Common myeloid progenitor, CD34-positive (primary cell): ENCODE data around the gene SYNE4.
"Not testable (repeated sequence)": the region's sequence is repeated elsewhere in the genome, so short reads cannot be mapped to it uniquely, and the experiment has no call there.

Experiments
- CTCF ChIA-PET: fragments of 350-600 bp; sonication (Branson Sonifier 250); formaldehyde crosslinking; loops from one replicate; lab custom pipeline; 2021; ENCODE audit warnings: antibody characterized with exemption; lab: Charles Lee
- POLR2A ChIA-PET: fragments of 350-600 bp; sonication (Branson Sonifier 250); formaldehyde crosslinking; loops from one replicate; lab custom pipeline; 2021; ENCODE audit warnings: antibody characterized with exemption; lab: Charles Lee
- DNase-seq, 3 donors: peaks; one replicate each; pipeline versions ENCODE4 v3.0.0 to v3.0.0-alpha.2; 2013
- H3K27ac ChIP-seq, 2 experiments: 1 replicate in 1 of 2; 2 replicates in 1 of 2; pipeline ENCODE4 v1.7.0; 2013; ENCODE audit warnings: inconsistent platforms in 2 of 2, low read length in 2 of 2, mild to moderate bottlenecking in 2 of 2, low read depth in 1 of 2, moderate library complexity in 1 of 2; ENCODE audit not compliant: severe bottlenecking in 2 of 2, insufficient read depth in 1 of 2, poor library complexity in 1 of 2
- H3K27me3 ChIP-seq, 5 experiments: replicated peaks in 2 of 5; 1 replicate in 3 of 5; 2 replicates in 2 of 5; pipeline versions ENCODE4 v1.6.1 to v1.7.0; 2013; ENCODE audit warnings: low read length in 4 of 5, mild to moderate bottlenecking in 2 of 5, moderate library complexity in 2 of 5, inconsistent platforms in 1 of 5; ENCODE audit not compliant: insufficient read depth in 5 of 5, control insufficient read depth in 4 of 5
- H3K36me3 ChIP-seq, 4 experiments: 1 replicate in 2 of 4; 2 replicates in 2 of 4; pipeline versions ENCODE4 v1.6.1 to v1.7.0; 2013; ENCODE audit warnings: low read length in 3 of 4, control low read depth in 1 of 4, mild to moderate bottlenecking in 1 of 4; ENCODE audit not compliant: control insufficient read depth in 4 of 4, insufficient read depth in 4 of 4
- H3K4me1 ChIP-seq, 4 experiments: 1 replicate in 3 of 4; 2 replicates in 1 of 4; pipeline versions ENCODE4 v1.6.1 to v1.7.1; 2013; ENCODE audit warnings: low read length in 3 of 4, mild to moderate bottlenecking in 3 of 4, control low read depth in 1 of 4, inconsistent platforms in 1 of 4, moderate library complexity in 1 of 4; ENCODE audit not compliant: control insufficient read depth in 4 of 4, insufficient read depth in 4 of 4; ENCODE audit errors: control extremely low read depth in 1 of 4
- H3K4me3 ChIP-seq, 7 experiments: 1 replicate in 4 of 7; 2 replicates in 3 of 7; pipeline versions ENCODE4 v1.5.1 to v1.7.0; 2013; ENCODE audit warnings: mild to moderate bottlenecking in 7 of 7, low read length in 6 of 7, moderate library complexity in 6 of 7, inconsistent platforms in 2 of 7, low read depth in 2 of 7, control low read depth in 1 of 7; ENCODE audit not compliant: insufficient read depth in 4 of 7, control insufficient read depth in 1 of 7; ENCODE audit errors: extremely low read depth in 1 of 7
- H3K9me3 ChIP-seq, 5 experiments: 1 replicate in 4 of 5; 2 replicates in 1 of 5; pipeline versions ENCODE4 v1.6.1 to v1.7.1; 2013; ENCODE audit warnings: low read length in 4 of 5, mild to moderate bottlenecking in 2 of 5, inconsistent platforms in 1 of 5, low read depth in 1 of 5, moderate library complexity in 1 of 5; ENCODE audit not compliant: control insufficient read depth in 4 of 5, insufficient read depth in 2 of 5; ENCODE audit errors: control extremely low read depth in 1 of 5
- WGBS: methylation state at CpG from one replicate; pipeline ENCODE4 v1.1.5; 2013; ENCODE audit not compliant: insufficient coverage; 5-methylcytosine and 5-hydroxymethylcytosine counted together

Gene SYNE4

DNA sequence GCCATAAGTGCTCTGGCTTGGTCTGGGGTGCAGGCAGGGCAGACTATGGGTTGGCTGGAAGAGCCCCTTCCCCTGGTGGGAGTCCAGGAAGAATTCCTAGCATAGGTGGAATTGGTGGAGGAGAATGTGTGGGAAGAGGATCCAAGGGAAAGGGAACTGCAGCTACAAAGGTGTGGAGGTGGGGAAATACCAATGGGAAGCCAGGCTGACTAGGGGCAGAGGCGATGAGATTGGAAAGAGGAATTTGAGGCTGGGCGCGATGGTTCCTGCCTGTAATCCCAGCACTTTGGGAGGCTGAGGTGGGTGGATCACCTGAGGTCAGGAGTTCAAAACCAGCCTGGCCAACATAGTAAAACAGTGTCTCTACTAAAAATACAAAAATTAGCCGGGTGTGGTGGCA lies 18.5 kb downstream of the SYNE4 start:
- POLR2A ChIA-PET: no interaction called here
- H3K4me1 ChIP-seq: peaks cover 0 to 19% (median 11%) of the 10 kb centered on the region in 4 experiments
- no peak for DNase-seq
- no peak overlapping the region for H3K4me3 ChIP-seq
- H3K36me3 ChIP-seq: no peaks in the 10 kb centered on the region
- H3K9me3 ChIP-seq: no peaks in the 10 kb centered on the region
- no peak overlapping the region for H3K27ac ChIP-seq
- CTCF ChIA-PET: no interaction called here
- H3K27me3 ChIP-seq: peaks cover 0 to 5% (median 0%) of the 10 kb centered on the region in 5 experiments
- WGBS: 94% methylated on average over 3 of the region's 4 CpGs

DNA sequence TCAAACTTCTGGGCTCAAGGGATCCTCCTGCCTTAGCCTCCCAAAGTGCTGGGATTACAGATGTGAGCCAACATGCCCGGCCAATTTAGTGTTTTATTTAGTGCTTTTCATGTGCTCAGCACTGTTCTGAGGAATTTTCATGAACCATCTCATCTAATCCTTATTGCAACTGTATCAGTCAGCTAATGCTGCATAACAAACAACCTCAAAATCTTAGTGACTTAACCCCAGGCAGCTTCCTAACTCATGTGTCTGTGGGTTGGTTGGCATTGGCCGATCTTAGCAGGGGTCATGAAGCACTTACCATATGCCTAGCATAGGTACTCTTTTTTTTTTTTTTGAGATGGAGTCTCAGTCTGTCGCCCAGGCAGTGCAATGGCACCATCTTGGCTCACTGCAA lies 19.8 kb downstream of the SYNE4 start:
- no peak overlapping the region for H3K27ac ChIP-seq
- peaks cover 0 to 9% (median 5%) of the 10 kb centered on the region in 4 experiments for H3K4me1 ChIP-seq
- POLR2A ChIA-PET: no interaction called here
- peaks cover 0 to 7% (median under 1%) of the 10 kb centered on the region in 5 experiments for H3K27me3 ChIP-seq
- DNase-seq: no peak
- H3K9me3 ChIP-seq: no peaks in the 10 kb centered on the region
- 100% methylated on average over 2 of the region's 3 CpGs for WGBS
- H3K36me3 ChIP-seq: no peaks in the 10 kb centered on the region
- CTCF ChIA-PET: no interaction called here
- no peak overlapping the region for H3K4me3 ChIP-seq

DNA sequence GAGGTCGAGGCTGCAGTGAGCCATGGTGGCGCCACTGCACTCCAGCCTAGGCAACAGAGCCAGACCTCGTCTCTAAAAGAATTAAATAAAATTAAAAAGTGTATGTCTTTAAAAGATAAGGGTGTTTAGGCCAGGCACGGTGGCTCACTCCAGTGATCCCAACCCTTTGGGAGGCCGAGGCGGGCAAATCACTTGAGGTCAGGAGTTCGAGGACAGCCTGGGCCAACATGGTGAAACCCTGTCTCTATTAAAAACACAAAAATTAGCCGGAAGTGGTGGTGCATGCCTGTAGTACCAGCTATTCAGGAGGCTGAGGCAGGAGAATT lies 21.1 kb downstream of the SYNE4 start:
- POLR2A ChIA-PET: no interaction called here
- DNase-seq: no peak
- CTCF ChIA-PET: interaction anchor here (1.4 to 1.5 kb wide), 2 partner anchors 9 to 13 kb away, joined by 4 read pairs; no protein-coding TSS in a partner anchor
- Histone ChIP-seq H3K27ac (no peak overlapping the region), H3K27me3 (peaks cover 0 to 8% (median 5%) of the 10 kb centered on the region in 5 experiments), H3K4me3 (peak overlapping the region in 1 of 7 experiments; percentile 74), H3K4me1 (peaks cover 0 to 8% (median 5%) of the 10 kb centered on the region in 4 experiments), H3K9me3 (no peaks in the 10 kb centered on the region), H3K36me3 (no peaks in the 10 kb centered on the region)
- 31% methylated on average over 4 of the region's 8 CpGs for WGBS

DNA sequence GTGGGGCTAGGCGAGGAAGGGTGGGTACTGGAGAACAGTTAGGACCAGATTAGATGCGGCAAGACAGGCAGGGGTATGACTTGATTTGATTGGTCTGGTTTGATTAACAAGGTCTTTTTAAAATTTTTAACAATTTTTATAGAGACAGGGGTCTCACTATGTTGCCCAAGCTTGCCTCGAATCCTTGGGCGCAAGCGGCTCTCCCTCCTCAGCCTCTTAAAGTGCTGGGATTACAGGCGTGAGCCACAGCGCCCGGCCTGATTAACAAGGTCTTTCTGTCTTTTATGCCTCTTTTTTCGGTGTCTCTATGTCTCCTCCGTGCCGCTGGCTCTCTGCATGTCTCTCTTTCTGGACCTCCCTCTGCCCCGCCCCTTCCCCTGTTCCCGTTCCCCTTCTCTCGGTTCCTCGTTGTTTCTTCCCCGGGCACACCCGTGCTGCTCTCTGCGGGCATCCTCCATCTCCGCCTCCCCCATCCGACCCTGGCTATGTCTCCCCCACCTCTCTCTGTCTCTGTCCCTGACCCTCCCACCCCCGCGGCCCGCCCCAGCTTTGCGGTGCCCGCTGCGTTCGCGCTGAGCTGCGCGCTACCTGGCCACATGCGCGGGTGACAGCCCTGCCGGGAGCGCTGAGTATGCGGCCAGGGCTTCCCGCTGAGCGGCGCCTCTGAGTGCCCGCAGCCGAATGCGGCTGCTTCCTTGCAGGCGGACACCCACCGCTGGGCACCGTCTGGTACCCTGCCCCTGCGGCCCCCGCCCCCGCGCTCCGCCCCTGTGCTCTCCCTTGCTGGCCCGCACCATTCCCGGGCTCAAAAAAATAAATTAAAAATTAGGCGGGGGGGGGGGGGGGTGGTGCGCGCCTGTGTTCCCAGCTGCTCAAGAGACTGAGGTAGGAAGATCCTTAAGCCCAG lies 21.7 kb downstream of the SYNE4 start:
- POLR2A ChIA-PET: no interaction called here
- Histone ChIP-seq H3K4me3 (peak overlapping the region in 6 of 7 experiments; percentile 10 to 74 (median 55)), H3K9me3 (no peaks in the 10 kb centered on the region), H3K27ac (no peak overlapping the region), H3K27me3 (peaks cover 0 to 13% (median 8%) of the 10 kb centered on the region in 5 experiments), H3K36me3 (no peaks in the 10 kb centered on the region), H3K4me1 (peaks cover 0 to 8% (median 5%) of the 10 kb centered on the region in 4 experiments)
- CTCF ChIA-PET: interaction anchor here (1.4 to 1.5 kb wide), 2 partner anchors 10 to 13 kb away, joined by 4 read pairs; no protein-coding TSS in a partner anchor
- WGBS: 10% methylated on average over 38 of the region's 54 CpGs
- DNase-seq: peak; percentile 21 to 53 (median 49)

DNA sequence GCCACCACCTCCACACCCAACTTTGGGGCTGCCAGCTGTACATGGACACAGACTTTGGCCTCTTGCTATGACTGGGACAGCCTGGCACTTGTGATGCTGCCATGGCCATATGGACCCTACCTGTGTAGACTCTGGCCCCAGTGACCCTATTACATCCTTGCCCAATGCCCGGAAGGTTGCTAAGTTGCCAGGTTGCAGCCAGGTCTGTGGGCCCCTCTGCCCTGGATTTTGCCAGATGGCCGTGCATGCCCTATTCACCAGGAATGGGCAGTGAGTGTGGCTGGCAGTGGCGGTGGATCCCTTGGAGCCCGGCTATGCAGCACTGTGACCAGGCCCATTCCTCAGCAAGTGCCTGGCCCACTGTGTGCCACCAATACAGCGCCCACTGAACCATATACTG lies 22.5 kb downstream of the SYNE4 start:
- ChIA-PET POLR2A (no interaction called here), CTCF (no interaction called here)
- Histone ChIP-seq H3K27ac (no peak overlapping the region), H3K27me3 (peaks cover 0 to 13% (median 8%) of the 10 kb centered on the region in 5 experiments), H3K9me3 (no peaks in the 10 kb centered on the region), H3K4me3 (no peak overlapping the region), H3K36me3 (no peaks in the 10 kb centered on the region), H3K4me1 (peaks cover 0 to 8% (median 5%) of the 10 kb centered on the region in 4 experiments)
- no peak for DNase-seq
- WGBS: 98% methylated on average over 5 of the region's 5 CpGs

DNA sequence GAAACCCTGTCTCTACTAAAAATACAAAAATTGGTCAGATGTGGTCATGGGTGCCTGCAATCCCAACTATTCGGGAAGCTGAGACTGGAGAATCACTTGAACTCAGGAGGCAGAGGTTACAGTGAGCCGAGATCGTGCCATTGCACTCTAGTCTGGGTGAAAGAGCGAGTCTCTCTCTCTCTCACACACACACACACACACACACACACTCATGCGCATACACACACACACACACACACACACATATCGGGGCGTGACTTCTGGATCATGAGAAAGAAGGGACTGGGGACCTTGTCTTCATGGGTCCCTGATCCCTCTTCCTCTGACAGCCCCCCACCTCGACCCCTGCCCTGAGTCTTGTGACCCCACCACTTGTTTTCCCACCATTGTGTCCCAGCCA lies 25.4 kb downstream of the SYNE4 start:
- CTCF ChIA-PET: no interaction called here
- H3K4me3 ChIP-seq: no peak overlapping the region
- H3K36me3 ChIP-seq: no peaks in the 10 kb centered on the region
- H3K27me3 ChIP-seq: peaks cover 0 to 29% (median 11%) of the 10 kb centered on the region in 5 experiments
- WGBS: 82% methylated on average over 5 of the region's 8 CpGs
- no peak for DNase-seq
- H3K27ac ChIP-seq: no peak overlapping the region
- H3K4me1 ChIP-seq: peaks cover 0 to 8% (median 5%) of the 10 kb centered on the region in 4 experiments
- POLR2A ChIA-PET: no interaction called here
- no peaks in the 10 kb centered on the region for H3K9me3 ChIP-seq

DNA sequence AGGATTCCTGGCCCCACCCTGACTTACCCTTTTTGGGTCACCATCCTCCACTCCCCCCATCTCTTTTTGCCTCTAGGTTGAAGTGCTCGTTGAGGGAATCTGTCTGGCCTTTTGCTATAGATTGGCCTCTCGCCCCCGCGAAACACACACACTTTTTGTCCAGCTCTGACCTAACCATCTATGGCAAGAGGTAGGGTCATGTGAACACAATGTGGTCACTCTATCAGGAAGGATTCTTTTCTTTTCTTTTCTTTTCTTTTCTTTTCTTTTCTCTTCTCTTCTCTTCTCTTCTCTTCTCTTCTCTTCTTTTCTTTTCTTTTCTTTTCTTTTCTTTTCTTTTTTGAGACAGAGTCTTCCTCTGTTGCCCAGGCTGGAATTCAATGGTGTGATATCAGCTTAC lies 27.6 kb downstream of the SYNE4 start:
- 100% methylated on average over 4 of the region's 4 CpGs for WGBS
- POLR2A ChIA-PET: not testable (repeated sequence)

More for the DNA sequence above, 27.6 kb downstream of the SYNE4 start:
- H3K36me3 ChIP-seq, H3K4me1 ChIP-seq, H3K9me3 ChIP-seq, H3K27ac ChIP-seq, DNase-seq, H3K4me3 ChIP-seq, CTCF ChIA-PET: not testable (repeated sequence)
- peaks cover 0 to 35% (median 9%) of the 10 kb centered on the region in 5 experiments for H3K27me3 ChIP-seq
